Measurements from ENCODE around the gene PBRM1. TPM values are rescaled to one million over a fixed set of nuclear protein-coding genes. Genes with fewer than 3 reads are reported as not detected.

Gene PBRM1
- total RNA-seq, 1 experiment from 2014 or later: 40.0 TPM

GRCh38 chr3:52570076-52570475 lies 115.6 kb downstream of the PBRM1 start:
- Histone ChIP-seq H3K27ac (ENCODE audit: low read depth, low read length) (no peak overlapping the region), H2AFZ (ENCODE audit: low read depth, low read length, poor library complexity, severe bottlenecking) (no peak overlapping the region), H3K9me3 (ENCODE audit: control insufficient read depth in 1 of 2, insufficient read depth in 1 of 2, low read depth in 1 of 2, low read length in 2 of 2) (no peaks in the 10 kb centered on the region), H3K36me3 (ENCODE audit: control insufficient read depth in 1 of 2, insufficient read depth in 2 of 2, low read length in 2 of 2) (no peaks in the 10 kb centered on the region), H3K9me2 (ENCODE audit: insufficient read depth) (no peaks in the 10 kb centered on the region), H3K9ac (ENCODE audit: low read length) (no peak overlapping the region), H3K4me3 (replicated peaks in 1 of 2; ENCODE audit: low read depth in 1 of 2, low read length in 2 of 2) (no peak overlapping the region), H3K4me1 (ENCODE audit: control insufficient read depth in 1 of 2, insufficient read depth in 2 of 2, low read length in 2 of 2) (peaks cover 22 to 33% of the 10 kb centered on the region in 2 experiments), H3K79me2 (ENCODE audit: insufficient read depth, low read length) (no peaks in the 10 kb centered on the region), H3K27me3 (ENCODE audit: insufficient read depth, low read length) (no peaks in the 10 kb centered on the region), H3K4me2 (ENCODE audit: low read length) (peak overlapping the region; percentile 40), H4K20me1 (ENCODE audit: insufficient read depth) (no peaks in the 10 kb centered on the region)
- TF ChIP-seq SIN3A (IDR thresholded peaks at IDR 0.05; ENCODE audit: low read depth) (no peak), TCF7L2 (IDR thresholded peaks at IDR 0.05; ENCODE audit: borderline replicate concordance, extremely low read depth, insufficient read depth, insufficient read length) (no peak), CBX3 (IDR thresholded peaks at IDR 0.05; ENCODE audit: low read depth) (no peak)
- DNase-seq (ENCODE audit: low read depth, low spot score) (no peak), ATAC-seq (peak; percentile 59; the same call in 1 of the 2 replicates)
- RAD21 ChIA-PET (ENCODE audit: low non-redundant PET in 1 of 2, low total read pairs in 2 of 2, uncharacterized antibody in 2 of 2, unreplicated experiment in 2 of 2): no interaction called here
- BruUV-seq (replicated peaks): no TSS peak
- CTCF ChIA-PET: no interaction called here
- intact Hi-C loops (cut with micrococcal nuclease): no loop called here
- POLR2A ChIA-PET: no interaction called here

GRCh38 chr3:52568069-52568468 lies 117.6 kb downstream of the PBRM1 start:
- Histone ChIP-seq H3K9ac (ENCODE audit: low read length) (no peak overlapping the region), H3K27ac (ENCODE audit: low read depth, low read length) (peak overlapping the region; percentile 30), H3K4me2 (ENCODE audit: low read length) (peak overlapping the region; percentile 54), H3K27me3 (ENCODE audit: insufficient read depth, low read length) (no peaks in the 10 kb centered on the region), H2AFZ (ENCODE audit: low read depth, low read length, poor library complexity, severe bottlenecking) (no peak overlapping the region), H3K4me3 (replicated peaks in 1 of 2; ENCODE audit: low read depth in 1 of 2, low read length in 2 of 2) (no peak overlapping the region), H3K79me2 (ENCODE audit: insufficient read depth, low read length) (no peaks in the 10 kb centered on the region), H3K4me1 (ENCODE audit: control insufficient read depth in 1 of 2, insufficient read depth in 2 of 2, low read length in 2 of 2) (peaks cover 22 to 33% of the 10 kb centered on the region in 2 experiments), H4K20me1 (ENCODE audit: insufficient read depth) (no peaks in the 10 kb centered on the region), H3K9me3 (ENCODE audit: control insufficient read depth in 1 of 2, insufficient read depth in 1 of 2, low read depth in 1 of 2, low read length in 2 of 2) (no peaks in the 10 kb centered on the region), H3K36me3 (ENCODE audit: control insufficient read depth in 1 of 2, insufficient read depth in 2 of 2, low read length in 2 of 2) (peaks cover 7 to 10% of the 10 kb centered on the region in 2 experiments), H3K9me2 (ENCODE audit: insufficient read depth) (no peaks in the 10 kb centered on the region)
- ATAC-seq (peak; percentile 68), DNase-seq (ENCODE audit: low read depth, low spot score) (no peak)
- ChIA-PET CTCF (no interaction called here), RAD21 (ENCODE audit: low non-redundant PET in 1 of 2, low total read pairs in 2 of 2, uncharacterized antibody in 2 of 2, unreplicated experiment in 2 of 2) (interaction anchor here in 1 of 2 experiments (0.7 kb wide), 1 partner anchor 102 kb away, joined by 3 read pairs; no protein-coding TSS in a partner anchor), POLR2A (no interaction called here)
- intact Hi-C loops (cut with micrococcal nuclease): no loop called here
- no peak for TF ChIP-seq YY1 (IDR thresholded peaks at IDR 0.05; ENCODE audit: extremely low read depth, insufficient replicate concordance, low read depth, low read length)
- no peak for TF ChIP-seq TCF7L2 (IDR thresholded peaks at IDR 0.05; ENCODE audit: borderline replicate concordance, extremely low read depth, insufficient read depth, insufficient read length)
- TF ChIP-seq EGR1 (IDR thresholded peaks at IDR 0.05; ENCODE audit: low read depth): peak; percentile 55; the same call in 1 of the 2 replicates
- no peak for TF ChIP-seq CBX3 (IDR thresholded peaks at IDR 0.05; ENCODE audit: low read depth)
- no peak for TF ChIP-seq ELF1 (IDR thresholded peaks at IDR 0.05; ENCODE audit: borderline replicate concordance, low read depth)
- no peak for TF ChIP-seq MAX (IDR thresholded peaks at IDR 0.05)
- no peak for TF ChIP-seq JUND (IDR thresholded peaks at IDR 0.05)
- no peak for TF ChIP-seq ZNF274 (IDR thresholded peaks at IDR 0.05; ENCODE audit: low read depth, low read length)
- TF ChIP-seq RAD21 (IDR thresholded peaks at IDR 0.05; ENCODE audit: low read depth): no peak
- peak; percentile 57; the same call in 1 of the 2 replicates for TF ChIP-seq FOSL1 (IDR thresholded peaks at IDR 0.05; ENCODE audit: low read depth)
- TF ChIP-seq POLR2A (IDR thresholded peaks at IDR 0.05; ENCODE audit: borderline replicate concordance, extremely low read depth, insufficient read depth, insufficient read length): no peak
- TF ChIP-seq SIN3A (IDR thresholded peaks at IDR 0.05; ENCODE audit: low read depth): no peak
- no peak for TF ChIP-seq ZBTB33 (IDR thresholded peaks at IDR 0.05; ENCODE audit: extremely low read depth, insufficient replicate concordance, low read length)
- no peak for TF ChIP-seq SRF (IDR thresholded peaks at IDR 0.05; ENCODE audit: low read depth)
- 0 out of 2 replicates have a peak, but pooled peaks have one; percentile 12 for TF ChIP-seq SP1 (IDR thresholded peaks at IDR 0.05; ENCODE audit: low read depth)
- BruUV-seq (replicated peaks): no TSS peak

Data from HCT116 (cell line).